ENCODE data around the gene PCDHA5. TPM values are rescaled to one million over a fixed set of nuclear protein-coding genes. Genes with fewer than 3 reads are reported as not detected.

The PCDHA5 gene
- total and polyA plus RNA-seq, 11 donors, result 0.04 to 0.20 (median 0.07) TPM; not detected in 6

DNA sequence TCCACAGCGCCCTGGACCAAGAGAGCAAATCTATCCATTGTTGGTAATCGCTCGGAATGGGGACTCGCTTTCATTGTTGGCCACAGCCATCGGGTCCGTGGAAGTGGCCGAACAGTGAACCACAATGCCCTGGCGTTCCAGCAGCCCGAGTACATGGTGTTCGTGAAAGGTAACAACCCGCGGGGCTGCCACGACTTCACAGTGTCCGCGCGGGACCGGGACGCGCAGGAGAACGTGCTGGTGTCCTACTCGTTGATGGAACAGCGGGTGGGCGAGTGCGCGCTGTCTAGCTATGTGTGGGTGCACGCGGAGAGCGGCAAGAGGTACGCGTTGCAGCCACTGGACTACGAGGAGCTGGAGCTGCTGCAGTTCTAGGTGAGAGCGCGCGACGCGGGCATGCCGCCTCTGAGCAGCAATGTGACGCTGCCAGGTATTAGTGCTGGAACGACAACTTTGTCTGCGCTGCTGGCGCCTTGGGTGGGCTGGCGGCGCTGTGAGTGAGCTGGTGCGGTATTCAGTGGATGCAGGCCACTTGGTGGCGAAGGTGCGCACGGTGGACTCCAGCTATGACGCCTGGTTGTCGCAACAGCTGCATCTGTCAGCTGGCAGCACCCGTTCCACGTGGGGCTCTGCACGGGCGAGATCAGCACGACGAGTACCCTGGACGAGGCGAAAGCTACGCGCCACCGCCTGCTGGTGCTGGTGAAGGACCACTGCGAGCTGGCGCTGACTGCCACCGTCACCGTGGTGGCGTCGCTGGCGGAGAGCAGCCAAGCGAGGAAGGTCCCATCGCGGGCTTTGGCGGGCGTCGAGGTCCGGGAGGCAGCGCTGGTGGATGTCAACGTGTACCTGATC, 41.3 kb downstream of the PCDHA5 start:
- peak in 1 of 5 donors; percentile 44 for DNase-seq
- no peak overlapping the region for H3K27ac ChIP-seq
- intact Hi-C loops (cut with DNase I), result loop anchor here in 1 of 10 donors (10.0 kb wide), 1 partner anchor 182 kb away; no protein-coding TSS in a partner anchor
- ATAC-seq, result no peak
- 33 to 51% (median 46%) methylated on average over 58 to 76 of the region's 76 CpGs for WGBS, 4 donors
- H3K36me3 ChIP-seq, result no peaks in the 10 kb centered on the region
- TF ChIP-seq, protein P1, sequence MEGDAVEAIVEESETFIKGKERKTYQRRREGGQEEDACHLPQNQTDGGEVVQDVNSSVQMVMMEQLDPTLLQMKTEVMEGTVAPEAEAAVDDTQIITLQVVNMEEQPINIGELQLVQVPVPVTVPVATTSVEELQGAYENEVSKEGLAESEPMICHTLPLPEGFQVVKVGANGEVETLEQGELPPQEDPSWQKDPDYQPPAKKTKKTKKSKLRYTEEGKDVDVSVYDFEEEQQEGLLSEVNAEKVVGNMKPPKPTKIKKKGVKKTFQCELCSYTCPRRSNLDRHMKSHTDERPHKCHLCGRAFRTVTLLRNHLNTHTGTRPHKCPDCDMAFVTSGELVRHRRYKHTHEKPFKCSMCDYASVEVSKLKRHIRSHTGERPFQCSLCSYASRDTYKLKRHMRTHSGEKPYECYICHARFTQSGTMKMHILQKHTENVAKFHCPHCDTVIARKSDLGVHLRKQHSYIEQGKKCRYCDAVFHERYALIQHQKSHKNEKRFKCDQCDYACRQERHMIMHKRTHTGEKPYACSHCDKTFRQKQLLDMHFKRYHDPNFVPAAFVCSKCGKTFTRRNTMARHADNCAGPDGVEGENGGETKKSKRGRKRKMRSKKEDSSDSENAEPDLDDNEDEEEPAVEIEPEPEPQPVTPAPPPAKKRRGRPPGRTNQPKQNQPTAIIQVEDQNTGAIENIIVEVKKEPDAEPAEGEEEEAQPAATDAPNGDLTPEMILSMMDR (IDR thresholded peaks at IDR 0.05), result no peak
- TF ChIP-seq POLR2A (IDR thresholded peaks at IDR 0.05), result no peak
- no peaks in the 10 kb centered on the region for H3K4me1 ChIP-seq
- peaks cover 0 to 64% (median 4%) of the 10 kb centered on the region in 9 donors for H3K27me3 ChIP-seq
- peaks cover 0 to 36% (median 16%) of the 10 kb centered on the region in 12 donors for H3K9me3 ChIP-seq
- H3K4me3 ChIP-seq, result no peak overlapping the region

DNA sequence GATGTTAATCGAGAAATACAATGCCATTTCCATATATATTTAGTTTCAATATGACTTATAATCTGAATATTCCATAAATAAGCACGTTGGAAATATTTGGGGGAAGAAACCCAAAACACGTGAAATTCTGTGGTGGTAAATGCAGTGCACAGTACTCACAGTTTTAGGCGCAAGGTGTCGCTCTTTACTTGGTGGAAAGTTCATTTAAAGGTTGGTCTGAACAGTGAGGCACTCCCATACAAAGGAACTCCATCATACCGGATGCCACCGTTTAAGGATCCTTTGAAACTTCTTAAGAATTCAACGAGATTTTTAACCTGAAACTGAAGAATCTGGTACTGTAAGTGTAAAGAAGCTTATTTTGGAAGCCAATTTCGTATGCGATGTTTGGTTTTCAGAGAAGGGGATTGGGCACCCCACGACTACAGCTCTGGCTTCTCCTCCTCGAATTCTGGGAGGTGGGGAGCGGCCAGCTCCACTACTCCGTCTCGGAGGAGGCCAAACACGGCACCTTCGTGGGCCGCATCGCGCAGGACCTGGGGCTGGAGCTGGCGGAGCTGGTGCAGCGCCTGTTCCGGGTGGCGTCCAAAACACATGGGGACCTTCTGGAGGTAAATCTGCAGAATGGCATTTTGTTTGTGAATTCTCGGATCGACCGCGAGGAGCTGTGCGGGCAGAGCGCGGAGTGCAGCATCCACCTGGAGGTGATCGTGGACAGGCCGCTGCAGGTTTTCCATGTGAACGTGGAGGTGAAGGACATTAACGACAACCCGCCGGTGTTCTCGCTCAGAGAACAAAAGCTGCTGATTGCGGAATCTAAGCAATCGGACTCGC, 47.5 kb downstream of the PCDHA5 start, which contains the start of gene PCDHA11:
PCDHA11 (plus strand) TSS at position 237 of the 834 bp plus-strand sequence; CDS start at position 384, 147 bp downstream.
- H3K4me3 ChIP-seq, result peak within 1 kb of the TSS in 2 of 12 donors; percentile 8 to 16
- no peak for DNase-seq

DNA sequence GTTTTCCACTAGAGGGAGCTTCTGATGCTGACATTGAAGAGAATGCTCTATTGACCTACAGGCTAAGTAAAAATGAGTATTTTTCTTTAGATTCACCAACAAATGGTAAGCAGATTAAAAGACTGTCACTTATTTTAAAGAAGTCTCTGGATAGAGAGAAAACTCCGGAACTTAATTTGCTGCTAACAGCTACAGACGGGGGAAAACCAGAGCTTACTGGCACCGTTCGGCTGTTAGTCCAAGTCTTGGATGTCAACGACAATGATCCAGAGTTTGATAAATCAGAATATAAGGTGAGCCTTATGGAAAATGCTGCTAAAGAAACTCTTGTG, 48.1 kb downstream of the PCDHA5 start:
- Histone ChIP-seq H3K27me3 (peaks cover 0 to 81% (median 13%) of the 10 kb centered on the region in 9 donors), H3K36me3 (no peaks in the 10 kb centered on the region), H3K27ac (no peak overlapping the region), H3K4me1 (no peaks in the 10 kb centered on the region), H3K9me3 (peaks cover 0 to 30% (median 15%) of the 10 kb centered on the region in 12 donors), H3K4me3 (no peak overlapping the region)
- WGBS, 4 donors, result 50 to 57% (median 52%) methylated on average over 5 of the region's 5 CpGs
- intact Hi-C loops (cut with DNase I), result loop anchor here in 2 of 10 donors (5.0 to 10.0 kb wide), 2 partner anchors 173 to 175 kb away; no protein-coding TSS in a partner anchor
- DNase-seq (no peak), ATAC-seq (no peak)
- no peak for TF ChIP-seq POLR2A (IDR thresholded peaks at IDR 0.05)
- TF ChIP-seq, protein P1 (IDR thresholded peaks at IDR 0.05), result peak in 2 of 12 donors; percentile 7 to 18

More for the DNA sequence above, 47.5 kb downstream of the PCDHA5 start, which contains the start of gene PCDHA11:
- peaks cover 0 to 77% (median 11%) of the 10 kb centered on the region in 9 donors for H3K27me3 ChIP-seq
- no peak within 1 kb of the TSS for H3K27ac ChIP-seq
- WGBS, 4 donors, result 12 to 22% (median 15%) methylated on average over 41 of the region's 41 CpGs
- peaks cover 0 to 31% (median 16%) of the 10 kb centered on the region in 12 donors for H3K9me3 ChIP-seq
- intact Hi-C loops (cut with DNase I), result loop anchor here in 2 of 10 donors (5.0 to 10.0 kb wide), 2 partner anchors 173 to 176 kb away; no protein-coding TSS in a partner anchor
- no peak for ATAC-seq
- no peaks in the 10 kb centered on the region for H3K36me3 ChIP-seq
- no peaks in the 10 kb centered on the region for H3K4me1 ChIP-seq
- no peak for TF ChIP-seq POLR2A (IDR thresholded peaks at IDR 0.05)
- TF ChIP-seq, protein P1 (IDR thresholded peaks at IDR 0.05), result peak in 2 of 12 donors; percentile 19 to 29

Measured in heart left ventricle (tissue), 16 donors.